Fibroblast of skin of left quadriceps (primary cell): Measurements from ENCODE around the gene WTAP.
"Not testable (repeated sequence)": the region's sequence is repeated elsewhere in the genome, so short reads cannot be mapped to it uniquely, and the experiment has no call there.

Source experiments
- DNase-seq, 2 experiments: peaks; one replicate each; pipeline ENCODE4 v3.0.0-alpha.2; 2013; ENCODE audit warnings: low read depth in 2 of 2

Gene WTAP

DNA sequence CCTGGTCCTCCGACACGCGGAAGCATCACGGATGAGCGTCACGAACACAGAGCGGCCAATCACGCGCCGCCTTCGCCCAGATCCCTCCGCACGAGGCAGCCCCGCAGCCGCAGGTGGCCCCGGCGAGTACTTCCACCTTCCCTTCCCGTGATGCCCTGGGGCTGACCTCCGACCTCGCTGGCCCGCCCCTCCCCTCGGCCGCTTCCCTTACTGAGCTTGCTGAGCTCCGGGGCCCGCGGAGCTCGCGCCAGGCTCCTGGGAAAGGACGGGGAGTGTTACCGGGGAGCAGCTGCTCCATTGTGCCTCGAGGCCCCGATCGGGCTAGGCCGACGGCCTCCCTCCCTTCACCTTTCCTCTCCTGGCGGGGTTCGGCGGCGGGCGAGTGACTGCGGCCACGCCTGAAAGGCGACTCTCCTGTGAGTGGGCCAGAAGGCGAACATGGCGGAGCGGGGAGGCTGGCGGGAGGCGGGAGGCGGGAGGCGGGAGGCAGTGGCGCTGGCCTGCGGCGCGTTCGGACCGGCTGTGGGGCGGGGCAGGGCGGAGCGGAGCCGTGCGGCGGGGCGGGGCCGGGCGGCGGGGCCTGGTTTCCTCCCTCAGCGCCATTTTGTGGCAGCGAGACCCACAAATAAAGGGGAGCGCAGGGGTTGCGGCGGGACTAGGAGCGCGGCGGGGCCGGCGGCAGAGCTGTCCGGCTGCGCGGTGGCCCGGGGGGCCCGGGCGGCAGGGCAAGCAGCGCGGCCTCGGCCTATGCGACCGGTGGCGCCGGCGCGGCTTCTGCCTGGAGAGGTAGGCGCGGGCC is at the start of gene WTAP:
Gene WTAP (plus strand): TSS at position 589 of the 799 bp plus-strand sequence. CDS start 8,760 bp downstream, outside the sequence.
- DNase-seq = peak; percentile 89

GRCh38 chr6:159677506-159678165 is 49.7 kb upstream of the WTAP start:
- DNase-seq = no peak

DNA sequence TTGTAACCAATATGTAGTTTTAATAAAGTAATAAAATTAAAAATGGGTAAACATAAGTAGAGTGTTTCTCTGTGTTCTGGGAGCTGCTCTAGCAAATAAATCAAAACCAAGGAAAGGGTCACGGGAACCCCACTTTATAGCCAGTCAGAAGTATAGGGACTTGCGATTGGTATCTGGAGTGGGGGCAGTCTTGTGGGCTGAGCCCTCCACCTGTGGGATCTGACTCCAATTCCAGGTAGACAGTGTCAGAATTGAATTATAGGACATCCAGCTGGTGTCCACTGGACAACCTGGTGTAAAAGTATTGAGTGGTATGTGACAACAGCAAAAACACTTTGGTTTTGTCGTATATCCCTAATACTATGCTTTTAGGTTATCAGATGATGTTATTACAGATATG is 48.7 kb upstream of the WTAP start:
- DNase-seq = no peak

- no peak for DNase-seq
Observed at GRCh38 chr6:159679091-159680077, 47.9 kb upstream of the WTAP start.

DNA sequence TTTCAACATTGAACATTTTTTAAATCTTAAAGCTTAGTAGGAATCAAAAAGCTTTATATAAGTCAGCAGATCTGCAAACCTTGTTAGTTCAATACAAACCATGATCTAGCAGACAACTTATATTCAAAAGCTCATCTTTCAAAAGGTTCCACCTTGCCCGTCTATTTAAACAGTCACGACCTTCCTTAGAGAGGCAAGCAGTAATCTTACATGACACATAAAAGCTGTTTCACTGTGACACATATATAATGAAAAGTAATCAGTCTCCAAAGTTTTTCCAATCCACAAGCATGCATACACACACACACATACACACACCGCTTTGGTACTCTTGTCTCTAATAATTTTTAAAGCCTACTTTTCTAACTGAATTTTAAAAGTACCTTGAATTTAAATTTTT is 47.2 kb upstream of the WTAP start:
- no peak for DNase-seq

DNA sequence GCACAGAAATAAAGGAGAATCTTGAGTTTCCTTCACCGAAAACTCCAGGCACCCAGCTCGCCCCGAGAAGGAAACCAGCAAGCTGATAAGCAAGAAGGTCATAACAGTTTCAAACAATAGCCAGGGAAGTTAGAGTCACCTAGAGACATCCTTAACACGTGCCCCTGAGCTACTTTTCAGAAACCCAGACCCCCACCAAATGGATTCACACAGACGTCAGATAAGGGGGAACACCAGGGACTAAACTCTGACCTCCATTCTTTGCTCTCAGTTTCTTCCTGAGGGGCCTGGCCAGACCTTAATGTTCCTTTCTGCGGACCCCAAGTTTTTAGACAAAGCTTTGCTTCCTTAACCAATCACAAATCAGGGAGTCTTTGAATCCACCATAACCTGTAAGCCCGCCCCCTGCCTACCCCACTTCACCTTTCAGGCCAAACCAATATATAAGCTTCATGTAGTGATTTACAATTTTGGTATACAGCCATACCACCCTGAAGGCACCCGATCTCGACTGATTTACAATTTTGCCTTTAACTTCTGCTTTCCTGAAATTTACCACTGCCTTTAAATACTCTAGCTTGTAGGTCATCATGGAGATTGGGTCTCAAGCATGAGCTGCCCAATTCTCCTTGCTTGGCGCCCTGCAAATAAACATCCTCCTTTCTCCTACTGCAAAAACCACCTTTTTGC is 46.0 kb upstream of the WTAP start:
- no peak for DNase-seq

GRCh38 chr6:159682295-159682694 is 45.0 kb upstream of the WTAP start:
- DNase-seq = no peak

DNA sequence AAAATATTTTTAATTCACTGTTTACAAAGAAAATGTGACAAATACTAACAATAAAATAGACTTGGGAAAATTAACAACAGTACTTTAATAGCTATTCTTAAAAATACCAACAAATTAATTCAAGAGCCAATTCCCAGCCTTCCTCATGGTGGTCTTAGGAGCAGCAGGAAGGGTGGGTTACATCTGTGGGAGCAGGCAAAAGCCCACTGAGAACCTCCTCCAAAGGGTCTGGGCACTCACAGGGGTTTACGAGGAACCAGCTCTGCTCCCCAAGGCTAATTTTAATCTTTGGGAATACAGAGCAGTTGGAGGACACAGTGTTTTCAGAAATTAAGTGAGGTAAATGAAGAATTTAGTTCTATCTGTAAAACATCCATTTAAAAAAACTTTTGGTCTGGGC is 44.5 kb upstream of the WTAP start:
- no peak for DNase-seq

DNA sequence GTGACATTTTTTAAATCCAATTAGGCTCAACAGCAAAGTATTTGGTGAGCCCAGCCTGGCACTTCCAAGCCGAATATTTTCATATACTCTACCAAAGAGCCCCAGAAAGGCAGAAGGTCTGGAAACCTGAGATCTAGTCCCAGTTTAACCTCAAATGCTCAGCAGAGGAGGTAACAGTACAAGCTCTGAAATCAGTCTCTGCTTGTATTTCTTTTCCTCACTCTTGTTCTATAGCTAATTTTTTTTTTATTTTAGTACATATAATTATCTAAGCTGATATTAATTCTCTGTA is 43.3 kb upstream of the WTAP start:
- no peak for DNase-seq

DNA sequence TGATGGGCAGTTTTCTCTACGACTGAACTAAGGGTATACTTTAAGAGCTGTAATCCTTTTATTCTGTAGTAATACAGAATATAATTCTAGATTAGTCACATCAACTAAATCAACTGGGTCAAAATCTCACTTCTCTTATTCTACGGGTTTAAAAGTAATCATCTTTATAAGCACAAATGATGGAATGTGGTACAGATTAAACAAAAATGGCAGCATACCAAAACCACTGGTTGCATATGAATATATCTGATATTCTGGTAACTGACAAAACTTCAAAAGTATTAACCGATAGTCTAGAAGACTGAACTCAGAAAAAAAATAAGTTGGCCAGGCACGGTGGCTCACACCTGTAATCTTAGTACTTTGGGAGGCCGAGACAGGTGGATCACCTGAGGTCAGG is 41.3 kb upstream of the WTAP start:
- no peak for DNase-seq

DNA sequence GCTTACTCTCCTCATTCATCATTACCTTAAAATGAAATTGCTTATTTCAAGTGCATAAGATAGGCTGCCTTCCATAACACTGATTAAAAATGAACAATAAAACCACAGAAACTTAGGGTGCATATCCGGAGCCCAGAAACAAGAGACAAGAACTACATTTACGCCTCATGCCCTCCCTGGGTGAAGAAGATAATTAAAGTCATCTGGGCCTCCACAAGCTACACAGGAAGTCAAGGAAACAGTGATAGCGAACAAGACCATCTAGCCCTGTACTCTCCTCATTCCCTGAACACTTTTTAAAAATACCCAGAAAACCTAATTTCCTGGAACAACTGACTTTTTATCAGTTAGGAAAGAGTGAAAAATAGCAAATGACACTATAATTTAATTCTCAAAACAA is 40.6 kb upstream of the WTAP start:
- DNase-seq = no peak

DNA sequence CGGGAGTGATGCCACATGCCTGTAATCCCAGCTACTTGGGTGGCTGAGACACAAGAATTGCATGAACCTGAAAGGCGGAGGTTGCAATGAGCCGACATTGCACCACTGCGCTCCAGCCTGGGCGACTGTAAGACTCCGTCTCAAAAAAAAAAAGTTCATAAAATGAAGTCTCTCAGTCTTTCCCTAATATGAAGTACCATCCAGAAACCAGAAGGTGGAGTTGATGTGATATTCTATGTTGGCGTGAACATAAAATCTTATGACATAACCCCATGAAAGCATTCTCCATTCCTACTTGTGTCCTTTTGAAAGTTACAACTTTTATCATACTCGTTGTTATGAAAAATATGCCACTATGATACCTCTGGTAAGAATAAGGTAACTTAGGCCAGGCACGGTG is 40.0 kb upstream of the WTAP start:
- no peak for DNase-seq

DNA sequence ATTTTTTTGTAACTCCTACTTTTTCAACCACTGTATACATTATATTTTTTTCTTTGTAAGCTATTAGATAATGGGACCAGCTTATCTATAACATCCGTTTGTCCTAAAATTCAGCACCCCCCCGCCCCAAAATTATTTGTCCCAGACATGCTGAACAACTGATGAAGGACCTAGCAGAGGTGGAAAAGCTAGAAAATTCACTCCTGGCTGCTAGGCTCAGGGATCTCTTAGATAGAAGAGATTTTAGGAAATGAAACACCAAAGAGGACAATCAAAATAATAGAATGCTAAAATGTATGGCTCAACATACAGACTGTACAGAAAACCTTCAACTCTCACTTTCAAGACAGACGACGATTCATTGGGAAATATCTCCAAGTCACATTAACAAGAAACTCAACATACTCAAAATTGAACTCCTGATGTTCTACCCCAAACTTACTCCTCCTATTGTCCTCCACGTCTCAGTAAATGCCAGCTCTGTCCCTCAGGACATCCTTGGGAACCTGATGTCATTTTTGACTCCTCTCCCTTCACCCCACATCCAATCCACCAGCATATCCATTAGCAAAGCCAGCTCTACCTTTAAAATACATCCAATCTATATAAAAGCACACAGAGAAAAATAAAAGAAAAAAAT is 38.9 kb upstream of the WTAP start:
- DNase-seq = no peak

DNA sequence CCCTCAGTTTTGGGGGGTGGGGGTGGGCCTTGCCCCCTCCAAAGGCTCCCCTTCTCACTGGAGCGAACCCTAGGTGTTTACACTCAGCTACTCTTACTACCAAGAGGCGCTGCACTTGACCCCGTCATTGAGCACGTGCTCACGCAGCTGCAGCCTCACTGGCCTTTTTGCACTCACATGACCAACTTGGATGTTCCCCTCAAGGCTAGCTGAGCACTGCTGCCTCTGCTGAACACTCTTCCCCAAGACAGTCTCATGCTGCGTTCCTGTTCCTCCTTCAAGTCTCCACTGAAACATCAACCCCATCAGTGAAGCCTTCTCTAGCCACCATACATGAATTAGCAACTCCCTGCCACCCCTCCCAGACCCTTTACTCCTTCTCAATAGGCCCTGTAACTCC is 38.3 kb upstream of the WTAP start:
- DNase-seq = no peak

GRCh38 chr6:159690135-159690534 is 37.2 kb upstream of the WTAP start:
- not testable (repeated sequence) for DNase-seq

GRCh38 chr6:159691133-159691962 is 36.0 kb upstream of the WTAP start:
- peak; percentile 71 to 74 for DNase-seq

GRCh38 chr6:159691963-159692287 is 35.4 kb upstream of the WTAP start:
- DNase-seq = no peak

GRCh38 chr6:159692303-159693127 is 34.8 kb upstream of the WTAP start:
- DNase-seq = no peak

GRCh38 chr6:159693128-159693893 is 34.0 kb upstream of the WTAP start, which contains the start of gene SOD2:
Gene SOD2, minus strand, starts transcription at chr6:159693241. Its CDS starts 74 bp downstream, at chr6:159693167.
- DNase-seq = peak in 1 of 2 experiments; percentile 46
